Uterus (tissue), 2 donors: Measurements from ENCODE around the gene IL1F10.

Source experiments
- CTCF ChIP-seq, 4 experiments: fragments of 200-600 bp in 2 of 4; fragments of 450-650 bp in 2 of 4; sonication (generic) in 2 of 4; IDR thresholded peaks; one replicate each; pipeline ENCODE4 v1.5.1; 2016 to 2019; ENCODE audit warnings: antibody characterized with exemption in 4 of 4, mild to moderate bottlenecking in 2 of 4, moderate library complexity in 1 of 4
- POLR2A ChIP-seq, 2 donors: fragments of 450-650 bp; IDR thresholded peaks; one replicate each; pipeline ENCODE4 v1.6.1; 2016; ENCODE audit warnings: antibody characterized with exemption in 2 of 2, mild to moderate bottlenecking in 1 of 2, moderate library complexity in 1 of 2

- TF ChIP-seq CTCF (IDR thresholded peaks at IDR 0.05), result no peak
- no peak for TF ChIP-seq POLR2A (IDR thresholded peaks at IDR 0.05)
Observed at GRCh38 chr2:113112441-113112840, 44.7 kb downstream of the IL1F10 start.
